ENCODE data around the gene LRCH4. TPM values are rescaled to one million over a fixed set of nuclear protein-coding genes. Genes with fewer than 3 reads are reported as not detected.

The LRCH4 gene
- total and polyA plus RNA-seq, 9 of the 15 experiments (the other 6 are each of a cell fraction or from before 2014, with no cell fraction given) = 0.06 to 63.3 (median 15.0) TPM

DNA sequence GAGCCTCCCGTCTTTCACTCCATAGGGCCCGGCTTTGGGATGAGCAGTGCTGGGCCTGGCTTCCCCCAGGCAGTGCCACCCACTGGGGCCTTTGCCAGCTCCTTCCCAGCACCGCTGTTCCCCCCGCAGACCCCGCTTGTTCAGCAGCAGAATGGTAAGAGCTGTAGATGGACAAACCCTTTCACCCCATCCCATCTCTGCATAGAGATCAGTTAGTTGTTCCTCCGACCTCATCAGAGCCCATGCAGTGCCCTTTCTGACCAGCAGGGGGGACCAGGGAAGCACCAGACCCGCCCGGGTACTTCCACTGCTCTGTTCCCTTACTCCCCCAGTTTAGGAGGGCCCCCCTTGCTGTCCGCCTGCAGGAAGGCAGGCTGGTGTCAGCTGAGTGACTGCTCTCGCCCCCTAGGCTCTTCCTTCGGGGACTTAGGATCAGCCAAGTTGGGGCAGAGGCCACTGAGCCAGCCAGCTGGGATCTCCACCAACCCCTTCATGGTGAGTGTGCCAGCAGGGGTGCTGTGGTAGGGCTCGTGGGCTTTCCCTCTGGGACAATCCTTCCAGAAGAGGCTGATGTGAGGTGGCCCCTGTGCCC, 22.0 kb downstream of the LRCH4 start (continued):
- TF ChIP-seq PHF8 (IDR thresholded peaks at IDR 0.05; ENCODE audit: borderline replicate concordance, low read length) (no peak), ILK (tag; IDR thresholded peaks at IDR 0.05; ENCODE audit: borderline replicate concordance, low read depth) (no peak), RFX1 (IDR thresholded peaks at IDR 0.05) (no peak), FIP1L1 (IDR thresholded peaks at IDR 0.05; ENCODE audit: low read depth, low read length, poor library complexity, severe bottlenecking) (no peak), RB1 (IDR thresholded peaks at IDR 0.05; ENCODE audit: low read depth) (0 out of 2 replicates have a peak, but pooled peaks have one; percentile 36), XRCC5 (IDR thresholded peaks at IDR 0.05; ENCODE audit: low read depth, low read length) (peak; percentile 76), ZNF239 (CRISPR knock-in tag; IDR thresholded peaks at IDR 0.05) (no peak), MAFK (IDR thresholded peaks at IDR 0.05; ENCODE audit: low read length) (no peak), MAFG (tag; conservative IDR thresholded peaks at IDR 0.05) (no peak), SMC3 (conservative IDR thresholded peaks at IDR 0.05; ENCODE audit: insufficient read depth, low read depth, low read length) (peak; percentile 83), ZNF449 (CRISPR knock-in tag; IDR thresholded peaks at IDR 0.05) (no peak), ZNF644 (tag; IDR thresholded peaks at IDR 0.05; ENCODE audit: low read depth) (no peak), MCM7 (IDR thresholded peaks at IDR 0.05) (no peak), MAFF (IDR thresholded peaks at IDR 0.05; ENCODE audit: low read length) (no peak), ZZZ3 (IDR thresholded peaks at IDR 0.05) (no peak), FOXJ3 (CRISPR knock-in tag; IDR thresholded peaks at IDR 0.05) (no peak), KLF16 (IDR thresholded peaks at IDR 0.05) (0 out of 2 replicates have a peak, but pooled peaks have one; percentile 28), TBP (optimal IDR thresholded peaks at IDR 0.05; ENCODE audit: low read depth, low read length) (no peak), BCL6 (CRISPR knock-in tag; IDR thresholded peaks at IDR 0.05) (no peak)
- TF ChIP-seq, protein P1, sequence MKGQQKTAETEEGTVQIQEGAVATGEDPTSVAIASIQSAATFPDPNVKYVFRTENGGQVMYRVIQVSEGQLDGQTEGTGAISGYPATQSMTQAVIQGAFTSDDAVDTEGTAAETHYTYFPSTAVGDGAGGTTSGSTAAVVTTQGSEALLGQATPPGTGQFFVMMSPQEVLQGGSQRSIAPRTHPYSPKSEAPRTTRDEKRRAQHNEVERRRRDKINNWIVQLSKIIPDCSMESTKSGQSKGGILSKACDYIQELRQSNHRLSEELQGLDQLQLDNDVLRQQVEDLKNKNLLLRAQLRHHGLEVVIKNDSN (CRISPR knock-in tag; IDR thresholded peaks at IDR 0.05) = peak; percentile 48
- TF ChIP-seq, protein P2, sequence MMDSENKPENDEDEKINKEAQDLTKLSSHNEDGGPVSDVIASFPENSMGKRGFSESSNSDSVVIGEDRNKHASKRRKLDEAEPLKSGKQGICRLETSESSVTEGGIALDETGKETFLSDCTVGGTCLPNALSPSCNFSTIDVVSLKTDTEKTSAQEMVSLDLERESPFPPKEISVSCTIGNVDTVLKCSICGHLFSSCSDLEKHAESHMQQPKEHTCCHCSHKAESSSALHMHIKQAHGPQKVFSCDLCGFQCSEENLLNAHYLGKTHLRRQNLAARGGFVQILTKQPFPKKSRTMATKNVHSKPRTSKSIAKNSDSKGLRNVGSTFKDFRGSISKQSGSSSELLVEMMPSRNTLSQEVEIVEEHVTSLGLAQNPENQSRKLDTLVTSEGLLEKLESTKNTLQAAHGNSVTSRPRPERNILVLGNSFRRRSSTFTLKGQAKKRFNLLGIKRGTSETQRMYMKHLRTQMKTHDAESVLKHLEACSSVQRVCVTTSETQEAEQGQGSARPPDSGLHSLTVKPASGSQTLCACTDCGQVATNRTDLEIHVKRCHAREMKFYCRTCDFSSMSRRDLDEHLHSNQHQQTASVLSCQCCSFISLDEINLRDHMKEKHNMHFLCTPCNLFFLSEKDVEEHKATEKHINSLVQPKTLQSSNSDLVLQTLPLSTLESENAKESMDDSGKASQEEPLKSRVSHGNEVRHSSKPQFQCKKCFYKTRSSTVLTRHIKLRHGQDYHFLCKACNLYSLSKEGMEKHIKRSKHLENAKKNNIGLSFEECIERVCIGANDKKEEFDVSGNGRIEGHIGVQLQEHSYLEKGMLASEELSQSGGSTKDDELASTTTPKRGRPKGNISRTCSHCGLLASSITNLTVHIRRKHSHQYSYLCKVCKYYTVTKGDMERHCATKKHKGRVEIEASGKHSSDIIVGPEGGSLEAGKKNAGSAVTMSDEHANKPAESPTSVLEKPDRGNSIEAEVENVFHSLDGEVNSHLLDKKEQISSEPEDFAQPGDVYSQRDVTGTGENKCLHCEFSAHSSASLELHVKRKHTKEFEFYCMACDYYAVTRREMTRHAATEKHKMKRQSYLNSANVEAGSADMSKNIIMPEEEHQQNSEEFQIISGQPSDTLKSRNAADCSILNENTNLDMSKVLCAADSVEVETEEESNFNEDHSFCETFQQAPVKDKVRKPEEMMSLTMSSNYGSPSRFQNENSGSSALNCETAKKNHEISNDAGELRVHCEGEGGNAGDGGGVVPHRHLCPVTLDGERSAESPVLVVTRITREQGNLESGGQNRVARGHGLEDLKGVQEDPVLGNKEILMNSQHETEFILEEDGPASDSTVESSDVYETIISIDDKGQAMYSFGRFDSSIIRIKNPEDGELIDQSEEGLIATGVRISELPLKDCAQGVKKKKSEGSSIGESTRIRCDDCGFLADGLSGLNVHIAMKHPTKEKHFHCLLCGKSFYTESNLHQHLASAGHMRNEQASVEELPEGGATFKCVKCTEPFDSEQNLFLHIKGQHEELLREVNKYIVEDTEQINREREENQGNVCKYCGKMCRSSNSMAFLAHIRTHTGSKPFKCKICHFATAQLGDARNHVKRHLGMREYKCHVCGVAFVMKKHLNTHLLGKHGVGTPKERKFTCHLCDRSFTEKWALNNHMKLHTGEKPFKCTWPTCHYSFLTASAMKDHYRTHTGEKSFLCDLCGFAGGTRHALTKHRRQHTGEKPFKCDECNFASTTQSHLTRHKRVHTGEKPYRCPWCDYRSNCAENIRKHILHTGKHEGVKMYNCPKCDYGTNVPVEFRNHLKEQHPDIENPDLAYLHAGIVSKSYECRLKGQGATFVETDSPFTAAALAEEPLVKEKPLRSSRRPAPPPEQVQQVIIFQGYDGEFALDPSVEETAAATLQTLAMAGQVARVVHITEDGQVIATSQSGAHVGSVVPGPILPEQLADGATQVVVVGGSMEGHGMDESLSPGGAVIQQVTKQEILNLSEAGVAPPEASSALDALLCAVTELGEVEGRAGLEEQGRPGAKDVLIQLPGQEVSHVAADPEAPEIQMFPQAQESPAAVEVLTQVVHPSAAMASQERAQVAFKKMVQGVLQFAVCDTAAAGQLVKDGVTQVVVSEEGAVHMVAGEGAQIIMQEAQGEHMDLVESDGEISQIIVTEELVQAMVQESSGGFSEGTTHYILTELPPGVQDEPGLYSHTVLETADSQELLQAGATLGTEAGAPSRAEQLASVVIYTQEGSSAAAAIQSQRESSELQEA (IDR thresholded peaks at IDR 0.05; ENCODE audit: low read depth) = no peak

All from K562 (cell line).